GM18907 (cell line): Measurements from ENCODE around the gene SMG7.

Experiments
- ATAC-seq: cut with Tn5 transposase; IDR thresholded peaks from one replicate; pipeline ENCODE4 v1.9.1; 2021; ENCODE audit warnings: mild to moderate bottlenecking, moderate library complexity; ENCODE audit not compliant: unreplicated experiment

SMG7 gene

GRCh38 chr1:183466781-183467180 lies 5.5 kb upstream of the SMG7 start:
- ATAC-seq: no peak

- ATAC-seq: no peak
Measured at GRCh38 chr1:183467687-183468086, 4.6 kb upstream of the SMG7 start.

- peak; percentile 44 for ATAC-seq
Measured at GRCh38 chr1:183470147-183470960, 1.9 kb upstream of the SMG7 start.

- ATAC-seq: peak; percentile 32
Measured at GRCh38 chr1:183470961-183471742, 1.1 kb upstream of the SMG7 start.

- peak; percentile 62 for ATAC-seq
Measured at GRCh38 chr1:183471743-183472487, 384 bp upstream of the SMG7 start.

GRCh38 chr1:183473217-183473536 lies 878 bp downstream of the SMG7 start:
- no peak for ATAC-seq

- no peak for ATAC-seq
Measured at GRCh38 chr1:183476081-183476480, 3.8 kb downstream of the SMG7 start.

- ATAC-seq: peak; percentile 54
Measured at GRCh38 chr1:183477986-183478781, 5.9 kb downstream of the SMG7 start.

GRCh38 chr1:183480971-183481441 lies 8.7 kb downstream of the SMG7 start:
- ATAC-seq: peak; percentile 65

GRCh38 chr1:183483224-183483623 lies 10.9 kb downstream of the SMG7 start:
- ATAC-seq: no peak

- no peak for ATAC-seq
Measured at GRCh38 chr1:183484254-183484653, 12.0 kb downstream of the SMG7 start.

- no peak for ATAC-seq
Measured at GRCh38 chr1:183484851-183485250, 12.6 kb downstream of the SMG7 start.

- no peak for ATAC-seq
Measured at GRCh38 chr1:183487674-183488442, 15.6 kb downstream of the SMG7 start.

GRCh38 chr1:183490932-183491331 lies 18.6 kb downstream of the SMG7 start:
- ATAC-seq: no peak

- ATAC-seq: no peak
Measured at GRCh38 chr1:183493540-183494245, 21.4 kb downstream of the SMG7 start.

GRCh38 chr1:183495420-183495819 lies 23.1 kb downstream of the SMG7 start:
- no peak for ATAC-seq

- no peak for ATAC-seq
Measured at GRCh38 chr1:183497218-183497617, 24.9 kb downstream of the SMG7 start.

- ATAC-seq: no peak
Measured at GRCh38 chr1:183498342-183498991, 26.2 kb downstream of the SMG7 start.
